B cell (primary cell): Measurements from ENCODE around the gene MAP3K1. TPM values are rescaled to one million over a fixed set of nuclear protein-coding genes. Genes with fewer than 3 reads are reported as not detected.
A peak's percentile ranks its signal among the peaks of the same experiment; 100 is the strongest.

Source experiments
- ATAC-seq: fragments of 200-7000 bp; cut with Tn5 transposase; one replicate; pipeline ENCODE4 v1.10.0; 2021; ENCODE audit warnings: low read depth, mild to moderate bottlenecking, moderate number of reproducible peaks, moderate library complexity
- CTCF ChIA-PET: fragments of 350-600 bp; sonication (Branson Sonifier 250); formaldehyde crosslinking; loops from one replicate; lab custom pipeline; 2021; ENCODE audit warnings: antibody characterized with exemption, inconsistent platforms; lab: Charles Lee
- POLR2A ChIA-PET: fragments of 350-600 bp; sonication (Branson Sonifier 250); formaldehyde crosslinking; loops from one replicate; lab custom pipeline; 2021; ENCODE audit warnings: antibody characterized with exemption; lab: Charles Lee
- DNase-seq: peaks from one replicate; pipeline ENCODE4 v3.0.0; 2013
- H2AFZ ChIP-seq: 2 replicates; pipeline ENCODE4 v1.6.1; 2012; ENCODE audit warnings: mild to moderate bottlenecking, low read depth, low read length; ENCODE audit not compliant: insufficient read depth, poor library complexity, severe bottlenecking
- H3K27ac ChIP-seq, 2 donors: 1 replicate in 1 of 2; 2 replicates in 1 of 2; pipeline ENCODE4 v1.5.1; 2012 to 2013; ENCODE audit warnings: low read length in 2 of 2, mild to moderate bottlenecking in 2 of 2, moderate library complexity in 1 of 2
- H3K27me3 ChIP-seq, 4 experiments: fragments of 200-600 bp in 1 of 4; sonication (generic) in 1 of 4; replicated peaks in 1 of 4; 1 replicate in 2 of 4; 2 replicates in 2 of 4; pipeline versions ENCODE4 v1.6.1 to v1.7.0; 2013 to 2016; ENCODE audit warnings: low read length in 3 of 4, mild to moderate bottlenecking in 2 of 4, mixed read lengths in 1 of 4, moderate library complexity in 1 of 4; ENCODE audit not compliant: insufficient read depth in 4 of 4, control insufficient read depth in 3 of 4; ENCODE audit errors: control extremely low read depth in 1 of 4
- H3K36me3 ChIP-seq, 2 experiments: replicated peaks in 1 of 2; 1 replicate in 1 of 2; 2 replicates in 1 of 2; pipeline versions ENCODE4 v1.6.1 to v1.7.1; 2013; ENCODE audit warnings: low read length in 1 of 2; ENCODE audit not compliant: insufficient read depth in 2 of 2, control insufficient read depth in 1 of 2; ENCODE audit errors: control extremely low read depth in 1 of 2, extremely low read depth in 1 of 2
- H3K4me1 ChIP-seq, 2 donors: fragments of 200-600 bp in 1 of 2; sonication (generic) in 1 of 2; 1 replicate in 1 of 2; 2 replicates in 1 of 2; pipeline versions ENCODE4 v1.5.1 to v1.6.1; 2013 to 2017; ENCODE audit warnings: low read length in 2 of 2; ENCODE audit not compliant: control insufficient read depth in 2 of 2, insufficient read depth in 2 of 2
- H3K4me2 ChIP-seq: replicated peaks from 2 replicates; pipeline ENCODE3; 2012; ENCODE audit warnings: mild to moderate bottlenecking, low read depth, low read length; ENCODE audit not compliant: poor library complexity, severe bottlenecking
- H3K4me3 ChIP-seq, 5 experiments: fragments of 200-600 bp in 1 of 5; sonication (generic) in 1 of 5; 1 replicate in 3 of 5; 2 replicates in 2 of 5; pipeline versions ENCODE4 v1.5.1 to v1.7.0; 2011 to 2016; ENCODE audit warnings: low read length in 4 of 5, mild to moderate bottlenecking in 4 of 5, low read depth in 2 of 5, control low read depth in 1 of 5, moderate library complexity in 1 of 5; ENCODE audit not compliant: insufficient read depth in 1 of 5; ENCODE audit errors: control extremely low read depth in 1 of 5, extremely low read depth in 1 of 5
- H3K79me2 ChIP-seq: fragments of 200-600 bp; sonication (generic); one replicate; pipeline ENCODE4 v1.6.0; 2016; ENCODE audit warnings: low read length; ENCODE audit not compliant: control insufficient read depth, insufficient read depth
- H3K9ac ChIP-seq: fragments of 200-600 bp; sonication (generic); 2 replicates; pipeline ENCODE4 v1.6.1; 2017; ENCODE audit warnings: mild to moderate bottlenecking, low read length, moderate library complexity
- H3K9me3 ChIP-seq, 3 donors: one replicate each; pipeline versions ENCODE4 v1.6.1 to v1.7.1; 2013; ENCODE audit warnings: low read length in 2 of 3; ENCODE audit not compliant: control insufficient read depth in 2 of 3, insufficient read depth in 1 of 3; ENCODE audit errors: control extremely low read depth in 1 of 3
- H4K20me1 ChIP-seq: 2 replicates; pipeline ENCODE4 v1.6.0; 2012; ENCODE audit warnings: mild to moderate bottlenecking, low read length; ENCODE audit not compliant: insufficient read depth, control insufficient read depth, poor library complexity, severe bottlenecking
- H3K27ac Mint-ChIP-seq: one replicate; pipeline ENCODE4 v1.8.0; 2021; ENCODE audit warnings: mixed read lengths
- H3K27me3 Mint-ChIP-seq: one replicate; pipeline ENCODE4 v1.8.0; 2021; ENCODE audit warnings: mixed read lengths
- H3K4me1 Mint-ChIP-seq: one replicate; pipeline ENCODE4 v1.8.0; 2021; ENCODE audit warnings: mixed read lengths
- H3K4me3 Mint-ChIP-seq: one replicate; pipeline ENCODE4 v1.8.0; 2021; ENCODE audit warnings: mixed read lengths
- H3K9me3 Mint-ChIP-seq: one replicate; pipeline ENCODE4 v1.8.0; 2022; ENCODE audit warnings: mixed read lengths; ENCODE audit not compliant: insufficient read depth
- CTCF ChIP-seq: fragments of 200-600 bp; IDR thresholded peaks from one replicate; pipeline ENCODE4 v1.8.0; 2022; ENCODE audit warnings: antibody characterized with exemption, mild to moderate bottlenecking
- EZH2 ChIP-seq: IDR thresholded peaks from 2 replicates; pipeline ENCODE4 v1.6.1; 2012; ENCODE audit warnings: borderline replicate concordance, low read depth, mild to moderate bottlenecking, moderate library complexity, low read length; ENCODE audit not compliant: insufficient read depth, poor library complexity, severe bottlenecking
- WGBS: methylation state at CpG from one replicate; pipeline ENCODE4 v1.1.5; 2013; ENCODE audit warnings: missing lambda C conversion rate; ENCODE audit not compliant: insufficient coverage; 5-methylcytosine and 5-hydroxymethylcytosine counted together
- intact Hi-C: fragments of 100-400 bp; cut with micrococcal nuclease; formaldehyde crosslinking; loops from one replicate; pipeline ENCODE4 v1.10.0; 2022
- polyA plus RNA-seq: library from polyadenylated mRNA; depleted of rRNA; stranded (reverse); fragments of >200 nt; gene quantifications from 2 replicates; pipeline ENCODE4 v1.2.3, GENCODE V29; 2012
- total RNA-seq, 2 donors: library from RNA; stranded (reverse); fragments of 120-200 nt in 1 of 2; gene quantifications; 1 replicate in 1 of 2; 2 replicates in 1 of 2; pipeline versions ENCODE4 v1.2.3 to v1.2.4, GENCODE V29; 2013 to 2022

MAP3K1 gene
- total and polyA plus RNA-seq, 2 donors (not counting 1 experiment from before 2014, with no cell fraction given), result 51.7 to 160 TPM

GRCh38 chr5:56853698-56854097 lies 38.3 kb downstream of the MAP3K1 start:
- Histone ChIP-seq H3K4me2 (peak overlapping the region; percentile 60), H2AFZ (no peak overlapping the region), H4K20me1 (peaks cover 99% of the 10 kb centered on the region), H3K36me3 (peaks cover 2 to 24% of the 10 kb centered on the region in 2 experiments), H3K79me2 (peaks cover 100% of the 10 kb centered on the region), H3K27ac (peak overlapping the region; percentile 38 to 84), H3K27me3 (no peaks in the 10 kb centered on the region), H3K4me1 (peaks cover 63 to 83% of the 10 kb centered on the region in 2 donors), H3K9ac (peak overlapping the region; percentile 33), H3K4me3 (peak overlapping the region in 1 of 5 experiments; percentile 30), H3K9me3 (no peaks in the 10 kb centered on the region)
- intact Hi-C loops, result loop anchor here (1.0 to 2.0 kb wide), 2 partner anchors 8 to 15 kb away; no protein-coding TSS in a partner anchor
- Mint-ChIP-seq H3K27ac (peak overlapping the region; percentile 82), H3K4me3 (peak overlapping the region; percentile 79), H3K27me3 (no peaks in the 10 kb centered on the region), H3K4me1 (peaks cover 82% of the 10 kb centered on the region), H3K9me3 (no peaks in the 10 kb centered on the region)
- DNase-seq (peak; percentile 59), ATAC-seq (peak; percentile 47)
- ChIA-PET CTCF (interaction anchor here (1.6 to 4.7 kb wide), 3 partner anchors 16 to 589 kb away, joined by 5 to 29 read pairs (median 17); no protein-coding TSS in a partner anchor), POLR2A (no interaction called here)
- TF ChIP-seq EZH2 (no peak), CTCF (no peak)
- 12% methylated on average over 2 of the region's 4 CpGs for whole genome bisulfite sequencing

- Histone ChIP-seq H3K4me3 (peak overlapping the region in 1 of 5 experiments; percentile 16), H3K79me2 (peaks cover 100% of the 10 kb centered on the region), H3K4me1 (peaks cover 51 to 70% of the 10 kb centered on the region in 2 donors), H4K20me1 (peaks cover 99% of the 10 kb centered on the region), H3K36me3 (peaks cover 3 to 35% of the 10 kb centered on the region in 2 experiments), H3K9me3 (no peaks in the 10 kb centered on the region), H3K4me2 (peak overlapping the region; percentile 55), H3K27me3 (no peaks in the 10 kb centered on the region), H3K27ac (peak overlapping the region in 1 of 2 donors; percentile 84), H3K9ac (peak overlapping the region; percentile 31), H2AFZ (no peak overlapping the region)
- Mint-ChIP-seq H3K4me3 (peak overlapping the region; percentile 66), H3K27me3 (no peaks in the 10 kb centered on the region), H3K27ac (no peak overlapping the region), H3K4me1 (peaks cover 72% of the 10 kb centered on the region), H3K9me3 (no peaks in the 10 kb centered on the region)
- ATAC-seq, result no peak
- TF ChIP-seq EZH2, result no peak
- no peak for TF ChIP-seq CTCF
- CTCF ChIA-PET, result interaction anchor here (0.8 to 4.7 kb wide), 5 partner anchors 15 to 586 kb away, joined by 3 to 29 read pairs (median 4); no protein-coding TSS in a partner anchor
- WGBS, result no CpG with 5 or more reads among the region's 1 CpG
- intact Hi-C loops, result loop anchor here (2.0 kb wide), 1 partner anchor 16 kb away; no protein-coding TSS in a partner anchor
- DNase-seq, result no peak
- POLR2A ChIA-PET, result interaction anchor here (1.6 kb wide), 1 partner anchor 10 kb away, joined by 3 read pairs; no protein-coding TSS in a partner anchor
These were observed 39.6 kb downstream of the MAP3K1 start for GRCh38 chr5:56854920-56855319.
